SH-SY5Y (cell line): Measurements from ENCODE around the gene CCDC85A.

Source experiments
- GATA2 ChIP-seq: IDR thresholded peaks from 2 replicates; pipeline ENCODE4 v1.6.1; 2011; ENCODE audit warnings: mild to moderate bottlenecking, low read depth, low read length
- GATA3 ChIP-seq: IDR thresholded peaks from 2 replicates; pipeline ENCODE4 v1.6.1; 2011; ENCODE audit warnings: low read depth, mild to moderate bottlenecking, low read length, moderate library complexity

GRCh38 chr2:56316011-56316410 lies 132.2 kb downstream of the CCDC85A start:
- TF ChIP-seq GATA2 (no peak), GATA3 (no peak)
